ENCODE measurements around the gene MRPS18A.
"Not testable (repeated sequence)": the region's sequence is repeated elsewhere in the genome, so short reads cannot be mapped to it uniquely, and the experiment has no call there.

Gene MRPS18A

DNA sequence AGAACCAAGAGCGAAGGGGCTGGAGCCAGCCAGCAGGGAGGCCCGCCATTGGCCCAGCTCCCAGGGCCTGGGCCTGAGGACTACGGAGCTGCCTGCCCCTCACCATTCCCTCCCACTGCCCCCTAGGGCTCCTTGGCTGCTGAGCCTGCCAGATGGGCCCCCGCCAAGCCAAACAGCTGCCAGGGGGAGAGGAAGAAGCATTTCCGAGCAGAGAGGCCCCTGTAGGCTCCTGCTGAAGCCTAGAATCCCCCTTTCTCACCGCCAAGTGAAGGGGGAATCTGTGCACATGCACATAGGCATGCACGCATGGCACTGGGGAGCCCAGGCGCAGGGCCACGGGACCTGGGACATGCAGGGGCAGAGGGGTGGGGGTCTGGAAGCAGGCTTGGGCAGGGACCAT lies 28.5 kb upstream of the MRPS18A start:
- no peak for DNase-seq

DNA sequence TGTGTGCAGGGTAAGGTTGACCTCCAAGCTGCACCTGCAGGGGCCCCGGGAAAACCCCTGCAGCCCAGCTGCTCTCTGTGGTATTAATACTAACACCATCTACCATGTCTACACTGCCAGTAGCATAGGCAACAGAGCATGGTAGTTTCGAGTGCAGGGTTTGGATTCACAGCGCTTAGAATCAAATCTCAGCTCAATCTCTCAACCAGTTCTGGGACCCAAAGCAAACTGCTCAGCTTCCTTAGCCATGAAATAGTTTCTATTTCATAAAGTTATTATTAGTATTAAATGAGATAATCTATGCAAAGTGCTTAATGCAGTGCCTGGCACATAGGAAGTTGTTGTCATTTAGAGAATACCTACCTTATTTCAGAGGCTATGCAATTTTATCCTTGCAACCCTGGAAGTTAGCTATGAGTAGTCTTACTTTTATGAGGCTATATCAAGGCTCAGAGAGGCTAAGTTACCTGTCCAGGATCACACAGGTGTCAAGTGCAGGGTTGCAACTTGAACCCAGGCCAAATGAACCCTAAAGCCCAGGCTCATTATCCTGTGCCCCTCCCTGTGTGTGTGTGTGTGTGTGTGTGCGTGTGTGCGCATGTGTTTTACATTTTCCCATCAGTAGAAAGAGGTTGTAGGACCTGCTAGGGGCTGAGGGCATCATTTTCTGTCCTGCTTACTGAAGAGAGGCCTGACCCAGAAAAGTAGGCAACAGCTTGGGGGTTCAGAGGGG lies 27.6 kb upstream of the MRPS18A start:
- DNase-seq: no peak

DNA sequence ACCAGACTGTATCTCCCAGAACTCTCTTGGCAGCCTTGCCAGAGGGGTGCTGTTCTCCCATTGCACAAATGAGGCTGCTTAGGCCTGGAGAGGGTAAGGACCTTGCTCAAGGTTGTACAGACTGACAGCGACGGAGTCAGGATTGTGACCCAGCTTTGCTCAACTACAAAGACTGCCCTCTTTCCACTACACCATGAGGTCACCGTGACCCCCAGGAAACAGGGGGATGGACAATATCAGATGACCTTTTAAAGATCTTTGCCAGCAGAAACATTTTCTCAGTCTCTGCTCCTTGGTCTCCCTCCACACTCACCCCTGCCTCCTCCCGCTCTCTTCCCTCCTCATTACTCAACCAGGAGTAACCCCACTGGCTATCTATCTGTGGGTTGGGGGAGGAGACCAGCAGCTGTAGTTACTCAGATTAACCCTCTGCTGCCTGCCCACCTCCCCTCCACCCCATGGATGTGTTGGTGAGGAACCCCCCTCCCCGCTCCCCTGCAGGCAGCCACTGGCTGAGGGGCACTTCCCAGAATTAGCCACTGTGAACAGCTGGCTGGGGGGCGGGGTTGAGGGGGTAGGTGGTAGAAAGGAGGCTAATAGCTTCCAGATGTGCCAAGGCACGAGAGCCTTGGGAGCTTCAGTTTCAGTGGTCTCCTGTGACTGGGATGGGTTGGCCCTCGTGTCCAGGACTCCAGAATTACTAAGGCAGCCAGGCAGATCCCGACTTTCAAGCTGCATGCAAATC lies 26.9 kb upstream of the MRPS18A start:
- DNase-seq: no peak

DNA sequence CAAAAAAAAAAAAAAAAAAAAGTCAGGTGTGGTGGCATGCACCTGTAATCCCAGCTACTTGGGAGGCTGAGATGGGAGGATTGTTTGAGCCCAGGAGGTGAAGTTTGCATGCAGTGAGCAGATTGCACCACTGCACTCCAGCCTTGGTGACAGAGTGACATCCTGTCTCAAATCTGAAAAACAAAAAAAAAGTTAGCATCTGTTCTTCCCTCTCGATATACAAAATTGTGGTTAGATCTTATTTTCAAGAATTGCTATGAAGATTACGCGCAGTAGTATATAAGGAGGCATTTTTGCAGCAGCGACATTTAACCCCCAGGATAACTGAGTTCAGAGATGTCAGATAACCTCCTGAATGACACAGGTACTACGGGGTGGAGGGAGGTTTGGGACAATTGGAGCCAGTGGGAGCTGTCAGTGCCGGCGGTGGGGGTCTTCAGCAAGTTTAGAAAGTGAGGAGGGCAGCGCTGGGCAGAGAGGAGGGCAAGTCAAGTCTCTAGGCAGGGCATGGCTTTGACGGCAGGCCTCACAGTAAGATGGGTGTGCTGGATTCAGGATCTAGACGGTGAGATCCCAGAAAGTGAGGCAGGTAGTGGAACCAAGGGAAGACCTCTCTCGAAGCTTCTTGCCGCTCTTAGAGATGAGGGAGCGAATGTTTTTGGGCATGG lies 26.2 kb upstream of the MRPS18A start:
- DNase-seq: no peak

DNA sequence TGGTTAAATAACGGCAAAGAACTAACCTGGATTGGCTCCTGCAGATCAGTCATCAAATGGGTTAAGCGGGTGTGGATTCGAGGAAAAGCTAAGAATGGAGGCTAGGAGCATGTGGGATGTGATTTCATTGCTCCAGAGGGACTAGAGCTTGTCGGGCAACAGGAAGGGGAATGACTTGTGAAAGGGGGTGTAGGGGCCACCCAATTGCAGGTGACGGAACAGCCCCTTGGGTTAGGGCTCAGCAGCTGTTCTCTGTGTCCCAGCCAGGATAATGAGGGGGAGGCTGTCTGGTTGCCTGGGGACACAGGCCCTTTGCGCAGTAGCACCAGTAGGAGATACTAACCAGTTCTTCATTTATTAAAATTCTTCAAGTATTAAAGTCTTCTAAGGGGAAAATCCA lies 25.0 kb upstream of the MRPS18A start:
- DNase-seq: no peak

DNA sequence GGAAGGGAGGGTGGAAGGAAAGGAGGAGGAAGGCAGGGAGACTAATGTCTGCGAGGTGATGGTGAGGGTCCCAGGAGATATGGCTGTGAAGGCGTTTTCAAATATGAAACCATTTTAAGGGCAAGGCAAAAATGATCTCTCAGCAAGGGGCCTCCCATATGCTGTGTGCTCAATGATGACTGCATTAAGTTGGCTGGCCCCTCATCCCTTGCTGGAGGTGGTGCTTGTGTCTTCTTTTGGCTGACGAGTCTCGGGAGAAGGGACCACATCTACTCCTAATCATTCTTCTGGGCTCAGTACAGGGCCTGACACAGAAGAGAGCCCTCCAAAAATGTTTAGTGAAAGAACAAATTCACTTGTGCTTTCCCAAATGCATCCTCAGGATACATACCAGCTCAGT lies 23.0 kb upstream of the MRPS18A start:
- DNase-seq: no peak

DNA sequence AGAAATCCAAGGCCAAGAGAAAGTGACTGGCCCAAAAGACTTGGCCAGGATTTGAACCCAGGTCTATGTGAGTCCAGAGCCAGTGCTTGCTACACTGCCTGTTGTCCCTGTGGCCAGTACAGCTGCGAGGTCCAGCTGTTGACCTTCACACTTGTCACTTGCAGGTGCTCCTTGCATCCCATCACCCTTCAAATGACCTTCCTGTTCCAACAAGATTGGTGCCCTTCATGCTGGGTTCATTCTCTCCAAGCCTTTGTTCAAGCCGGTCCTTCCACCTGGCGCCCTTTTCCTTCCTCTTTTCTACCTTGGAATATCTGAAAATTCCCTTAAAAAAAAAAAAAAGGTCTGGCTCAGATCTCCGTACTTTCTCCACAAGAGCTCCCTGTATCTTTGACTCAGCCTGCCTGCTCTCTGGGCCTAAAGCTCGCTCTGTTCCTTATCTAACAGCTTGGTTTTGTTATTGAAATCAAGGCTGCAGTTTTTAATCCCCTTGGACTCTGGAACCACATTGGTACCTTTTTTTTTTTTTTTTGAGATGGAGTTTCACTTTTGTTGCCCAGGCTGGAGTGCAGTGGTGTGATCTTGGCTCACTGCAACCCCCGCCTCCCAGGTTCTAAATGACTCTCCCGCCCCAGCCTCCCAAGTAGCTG lies 22.2 kb upstream of the MRPS18A start:
- no peak for DNase-seq

DNA sequence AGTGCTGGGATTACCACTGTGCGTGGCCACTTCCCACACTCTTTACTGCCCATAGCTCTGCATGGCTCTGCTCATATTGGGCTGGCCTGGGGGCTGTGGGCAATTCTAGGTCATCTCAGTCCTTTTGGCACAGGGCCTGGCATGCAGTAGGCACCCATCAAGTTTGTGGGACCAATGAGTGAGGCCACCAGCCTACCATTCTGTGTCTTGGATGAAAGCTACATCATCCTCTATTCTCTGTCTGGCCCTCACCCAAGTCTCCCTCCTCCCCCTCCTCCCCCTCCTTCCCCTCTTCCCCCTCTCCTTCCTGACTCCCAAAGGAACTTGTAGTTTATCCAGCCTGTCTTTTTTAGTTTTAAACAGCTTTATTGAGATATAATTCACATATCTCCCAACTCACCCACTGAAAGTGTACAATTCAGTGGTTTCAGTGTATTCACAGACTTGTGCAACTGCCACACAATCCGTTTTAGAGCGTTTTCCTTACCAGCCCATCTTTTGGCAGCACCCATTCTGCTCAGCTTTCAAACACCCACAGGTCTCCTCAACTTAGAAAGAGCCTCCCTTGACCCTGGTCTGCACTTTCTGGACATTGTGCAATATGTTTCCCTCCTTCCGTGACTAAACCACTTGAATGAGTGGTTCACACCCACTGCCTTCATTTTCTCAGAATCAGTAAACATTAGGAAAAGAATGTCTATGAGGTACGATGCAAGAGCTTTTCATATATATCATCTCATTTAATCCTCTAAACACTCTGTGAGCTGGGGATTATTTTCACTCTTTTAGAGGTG lies 21.5 kb upstream of the MRPS18A start:
- no peak for DNase-seq

DNA sequence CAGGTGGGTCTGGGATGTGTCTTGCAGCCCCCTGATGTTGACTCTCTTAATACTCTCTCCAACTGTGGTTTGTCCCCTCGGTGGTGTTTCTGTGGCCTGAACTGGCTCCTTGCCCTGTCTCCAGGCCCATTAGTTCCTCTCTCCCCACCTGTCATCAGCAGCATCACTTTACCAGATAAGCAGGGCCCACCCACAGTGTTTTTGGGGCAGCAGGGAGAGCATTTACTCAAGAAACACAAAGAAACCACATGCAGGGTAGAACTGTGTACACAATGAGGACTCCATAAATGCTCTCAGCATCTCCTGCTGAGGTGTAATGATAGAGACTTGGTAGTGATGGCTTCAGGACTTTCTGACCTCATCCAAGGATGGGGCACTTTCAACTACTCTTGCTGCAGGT lies 20.2 kb upstream of the MRPS18A start:
- DNase-seq: no peak

DNA sequence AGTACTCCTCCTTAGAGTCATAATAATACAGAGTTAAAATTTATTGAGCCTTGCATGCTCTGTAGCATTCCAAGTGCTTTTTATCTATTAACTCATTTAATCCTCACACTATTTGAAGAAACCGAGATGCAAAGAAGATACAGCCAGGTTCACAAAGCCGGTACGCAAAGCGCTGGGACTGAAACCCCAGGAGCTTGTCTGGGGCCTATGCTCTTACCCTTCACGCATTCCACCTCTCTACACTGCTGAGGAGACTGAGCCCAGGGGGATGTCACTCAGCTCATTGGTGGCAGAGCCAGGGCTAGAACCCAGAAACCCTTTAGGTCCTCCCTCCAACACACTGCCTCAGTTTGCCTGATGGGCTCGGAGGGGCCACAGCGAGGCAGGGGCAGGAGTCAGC lies 19.7 kb upstream of the MRPS18A start:
- no peak for DNase-seq

DNA sequence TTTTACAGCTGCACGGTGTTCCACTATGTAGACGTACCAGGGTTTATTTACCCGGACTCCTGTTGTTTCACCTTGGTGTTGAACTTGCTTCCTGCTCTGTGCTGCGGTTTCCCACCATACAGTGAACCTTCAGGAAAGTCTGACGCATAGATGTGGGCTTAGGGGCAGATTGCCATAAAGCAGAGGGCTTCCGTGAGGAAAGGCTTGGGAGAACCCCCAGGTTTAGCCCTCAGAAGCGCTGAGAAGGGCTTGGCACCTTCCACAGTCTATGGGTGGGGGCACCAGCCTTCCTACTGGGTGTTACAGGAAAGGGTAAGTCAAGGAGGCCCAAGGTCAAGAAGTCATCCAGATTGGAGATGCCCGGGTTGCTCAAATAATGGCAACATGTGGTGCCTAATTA lies 19.2 kb upstream of the MRPS18A start:
- no peak for DNase-seq

DNA sequence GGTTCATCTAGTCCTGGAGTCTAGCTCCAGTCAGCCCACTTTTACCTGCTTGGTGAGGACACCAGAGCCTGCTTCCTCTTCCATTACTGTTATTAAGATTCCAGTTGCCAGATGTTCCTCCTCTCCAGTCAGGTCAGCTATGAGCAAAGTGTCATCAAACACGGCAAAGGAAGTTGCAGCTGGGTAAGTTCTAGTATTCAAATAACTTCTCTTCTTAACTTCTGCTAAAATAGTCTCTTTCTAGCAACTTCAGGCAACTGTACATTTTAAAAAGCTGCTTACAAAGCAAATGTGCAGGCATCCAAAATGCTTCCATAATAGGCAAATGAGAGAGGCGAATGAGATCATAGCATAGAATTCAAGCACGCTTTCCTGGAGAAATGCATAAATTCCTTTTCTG lies 18.4 kb upstream of the MRPS18A start:
- DNase-seq: no peak

DNA sequence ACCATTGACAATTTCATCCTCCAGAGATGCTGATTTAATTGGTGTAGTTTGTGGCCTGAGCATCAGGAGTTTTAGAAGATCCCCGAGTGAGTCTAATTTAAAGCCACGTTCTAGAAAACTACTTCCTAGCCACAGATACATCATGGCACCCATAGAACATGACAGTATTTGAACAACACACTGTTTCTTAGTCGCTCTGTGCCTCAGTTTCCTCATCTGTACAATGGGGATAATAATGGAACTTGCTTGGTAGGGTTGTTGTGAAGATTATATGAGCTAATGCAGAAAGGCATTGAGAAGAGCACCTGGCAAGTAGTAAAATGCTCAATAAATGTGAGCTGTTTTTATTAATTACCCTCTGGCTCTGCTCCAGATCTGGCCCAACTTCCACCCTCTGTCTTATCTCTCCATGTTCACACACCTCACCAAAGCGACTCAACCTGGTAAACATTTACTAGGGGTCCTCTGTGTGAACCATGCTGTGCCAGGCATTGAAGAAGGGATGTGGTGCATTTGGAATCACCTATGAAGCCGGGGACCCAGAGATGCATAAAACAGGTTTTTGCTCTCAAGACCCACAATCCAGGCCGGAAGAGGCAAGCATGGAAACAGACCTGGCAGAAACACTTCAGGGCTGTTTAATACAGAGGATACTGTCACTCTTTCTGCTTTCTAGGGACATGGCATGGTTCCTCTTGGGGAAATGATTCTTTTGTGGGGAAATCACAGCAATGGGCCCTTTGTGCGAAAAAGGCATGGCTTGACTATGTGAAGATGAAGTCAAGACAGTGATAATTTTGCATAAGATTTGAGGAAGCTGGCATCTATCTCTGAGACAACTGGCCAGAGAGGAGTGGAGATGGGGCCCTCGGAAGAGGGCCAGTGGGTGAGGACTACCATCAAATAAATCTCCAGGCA lies 16.2 kb upstream of the MRPS18A start:
- no peak for DNase-seq

DNA sequence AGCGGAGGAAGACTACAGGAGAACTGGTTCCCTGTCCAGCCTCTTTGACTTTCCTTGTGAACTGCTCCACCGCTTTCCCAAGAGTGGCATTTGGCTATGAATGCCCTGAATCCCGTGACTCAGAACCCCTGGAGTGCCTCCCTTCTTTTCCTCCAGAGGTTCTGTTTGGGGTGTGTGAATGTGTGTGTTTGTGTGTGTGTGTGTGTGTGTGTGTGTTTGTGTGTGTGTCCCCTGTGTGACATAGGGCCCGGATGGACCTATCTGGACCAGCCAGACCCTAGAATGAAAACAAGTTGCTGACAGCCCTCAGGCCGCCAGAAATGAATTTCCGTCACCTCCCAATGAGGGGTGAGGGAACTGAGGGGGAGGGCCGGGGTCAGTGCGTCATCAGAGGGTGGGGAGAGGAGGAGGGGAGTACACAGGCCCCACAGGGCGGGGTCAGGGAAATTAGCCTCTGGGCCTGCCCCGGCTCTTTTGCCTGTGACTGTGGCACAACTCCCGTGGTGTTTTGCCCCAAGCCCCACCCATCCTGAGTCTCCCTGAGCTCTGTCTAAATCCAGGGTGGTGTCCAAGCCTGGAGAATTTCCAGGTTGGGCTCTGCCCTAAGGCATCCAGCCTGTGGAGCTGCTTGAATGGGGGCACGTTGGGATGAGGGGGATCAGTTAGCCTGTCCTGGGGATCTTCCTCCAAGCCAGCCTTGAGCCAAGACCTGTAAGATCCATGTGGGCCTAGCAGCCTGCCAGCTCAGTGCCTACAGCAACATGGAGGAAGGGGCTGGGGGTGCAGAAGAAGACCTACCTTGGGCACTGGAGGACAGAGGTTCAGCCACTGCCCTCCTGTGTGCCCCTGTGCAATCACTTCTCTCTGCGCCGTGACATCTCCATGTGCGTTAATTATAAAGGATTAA lies 15.2 kb upstream of the MRPS18A start:
- peak; percentile 90 for DNase-seq

DNA sequence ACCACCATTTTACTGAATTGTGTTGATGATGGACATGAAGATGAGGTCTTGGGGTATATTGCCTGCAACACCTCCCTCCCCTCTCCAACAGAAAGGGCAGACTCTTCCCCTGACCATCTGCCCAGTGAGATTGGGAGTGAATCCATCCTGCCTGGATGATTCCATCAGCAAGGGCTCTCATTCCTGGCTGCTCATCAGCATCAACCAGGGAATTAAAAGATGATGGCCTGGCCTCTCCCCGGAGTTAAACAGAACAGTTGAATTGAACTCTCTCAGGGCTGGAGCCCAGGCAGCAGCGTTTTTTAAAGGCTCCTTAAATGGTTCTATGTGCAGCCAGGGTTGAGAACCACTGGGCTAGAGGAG lies 14.6 kb upstream of the MRPS18A start:
- no peak for DNase-seq

DNA sequence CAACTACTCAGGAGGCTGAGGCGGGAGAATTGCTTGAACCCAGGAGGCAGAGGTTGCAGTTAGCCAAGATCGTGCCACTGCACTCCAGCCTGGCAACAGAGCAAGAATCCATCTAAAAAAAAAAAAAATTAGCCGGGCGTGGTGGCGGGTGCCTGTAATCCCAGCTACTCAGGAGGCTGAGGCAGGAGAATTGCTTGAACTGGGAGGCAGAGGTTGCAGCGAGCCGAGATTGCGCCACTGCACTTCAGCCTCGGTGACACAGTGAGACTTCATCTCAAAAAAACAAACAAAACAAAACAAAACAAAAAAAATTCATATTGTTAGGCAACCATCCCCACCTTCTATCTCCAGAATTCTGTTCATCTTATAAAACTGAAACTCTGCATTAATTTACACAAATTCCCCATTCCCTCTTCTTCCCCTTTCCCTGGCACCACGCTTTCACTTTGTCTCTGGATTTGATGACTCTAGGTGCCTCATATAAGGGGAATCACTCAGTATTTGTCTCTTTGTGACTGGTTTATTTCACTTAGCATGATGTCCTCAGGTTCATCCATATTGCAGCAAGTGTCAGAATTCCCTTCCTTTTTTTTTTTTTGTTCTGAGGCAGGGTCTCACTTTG lies 13.5 kb upstream of the MRPS18A start:
- not testable (repeated sequence) for DNase-seq

DNA sequence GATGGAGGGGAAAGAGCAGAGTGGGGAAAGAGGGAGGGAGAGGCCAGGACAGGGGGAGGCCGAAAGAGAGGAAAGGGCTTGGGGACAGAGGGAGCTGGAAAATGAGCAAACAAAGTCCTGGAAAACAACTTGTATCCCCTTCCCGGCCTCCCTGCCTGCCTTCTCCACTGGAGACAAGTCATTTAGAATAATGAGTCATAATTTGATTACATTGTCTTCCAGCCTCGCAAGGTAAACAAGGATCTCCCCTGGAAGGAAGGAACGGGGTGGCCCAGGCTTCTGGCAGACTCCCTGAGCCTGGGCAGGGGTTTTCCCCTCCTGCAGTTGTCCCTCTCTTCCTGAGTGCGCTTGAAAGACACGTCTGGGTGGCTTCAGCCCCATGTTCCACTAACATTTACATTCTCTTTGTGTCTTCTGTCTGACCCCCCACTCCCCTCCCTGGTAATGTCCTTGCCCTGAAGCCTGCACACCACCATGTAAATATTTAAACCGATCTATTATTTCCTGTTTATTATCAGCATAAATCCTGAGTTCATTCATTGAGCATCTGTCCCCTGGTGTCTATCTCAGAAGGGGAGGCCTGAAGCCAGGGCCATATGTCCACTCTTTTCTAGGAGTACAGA lies 12.1 kb upstream of the MRPS18A start:
- DNase-seq: peak; percentile 47

DNA sequence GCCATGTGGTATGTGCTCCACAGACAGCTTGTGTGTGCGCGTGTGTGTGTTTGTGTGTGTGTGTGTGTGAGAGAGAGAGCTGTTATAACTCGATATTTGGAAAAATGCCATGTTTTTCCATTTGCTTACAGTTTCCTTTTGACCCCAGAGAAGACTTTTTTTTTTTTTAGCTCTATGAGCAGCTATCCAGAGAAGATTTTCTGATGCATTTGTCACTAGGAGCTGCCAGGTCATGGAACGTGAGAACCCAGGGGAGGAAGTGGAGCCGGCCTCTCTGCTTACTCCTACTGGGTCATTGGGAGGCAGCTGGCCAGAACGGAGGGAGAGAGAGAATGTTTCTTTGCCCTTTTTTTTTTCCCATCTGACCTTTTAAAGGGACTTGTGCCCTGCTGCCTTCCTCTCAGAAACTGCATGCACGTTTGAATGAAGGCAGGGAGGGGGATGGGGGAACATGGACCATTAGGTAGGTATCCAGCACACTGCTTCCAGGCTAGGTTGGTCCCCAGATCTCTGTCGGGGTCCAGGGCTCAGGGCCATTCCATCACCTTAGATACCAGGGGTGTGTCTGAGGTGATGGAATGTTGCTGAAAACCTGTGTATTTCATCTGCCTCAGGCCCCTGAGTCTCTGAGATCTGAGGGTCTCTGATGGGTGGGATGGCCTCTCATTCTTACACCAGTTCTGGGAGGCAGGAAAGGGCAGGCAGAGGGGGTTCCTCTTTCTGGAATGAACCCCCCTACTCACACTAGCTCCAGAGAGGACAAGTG lies 11.2 kb upstream of the MRPS18A start:
- DNase-seq: peak; percentile 78

DNA sequence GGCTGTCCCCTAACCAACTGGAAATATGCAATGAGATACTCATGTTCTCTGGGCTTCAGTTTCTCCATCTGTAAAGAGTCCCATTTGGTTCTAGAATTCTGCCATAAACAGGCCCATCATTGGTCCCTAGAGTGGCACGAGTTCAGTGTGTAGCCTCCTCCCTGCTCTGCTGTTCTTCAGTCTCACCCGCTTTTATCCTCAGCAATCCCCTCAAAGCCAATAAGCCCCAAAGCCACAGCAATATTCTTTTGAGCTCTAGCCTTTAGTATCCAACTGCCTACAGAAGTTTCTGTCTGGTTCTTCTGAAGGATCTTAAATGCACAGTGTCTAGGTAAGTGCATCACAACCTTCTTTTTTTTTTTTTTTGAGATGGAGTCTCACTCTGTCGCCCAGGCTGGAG lies 9.8 kb upstream of the MRPS18A start:
- no peak for DNase-seq
